ENCODE data around the gene LONRF2. TPM values are rescaled to one million over a fixed set of nuclear protein-coding genes. Genes with fewer than 3 reads are reported as not detected.

The LONRF2 gene
- polyA plus RNA-seq, 6 donors from 2014 or later: not detected

DNA sequence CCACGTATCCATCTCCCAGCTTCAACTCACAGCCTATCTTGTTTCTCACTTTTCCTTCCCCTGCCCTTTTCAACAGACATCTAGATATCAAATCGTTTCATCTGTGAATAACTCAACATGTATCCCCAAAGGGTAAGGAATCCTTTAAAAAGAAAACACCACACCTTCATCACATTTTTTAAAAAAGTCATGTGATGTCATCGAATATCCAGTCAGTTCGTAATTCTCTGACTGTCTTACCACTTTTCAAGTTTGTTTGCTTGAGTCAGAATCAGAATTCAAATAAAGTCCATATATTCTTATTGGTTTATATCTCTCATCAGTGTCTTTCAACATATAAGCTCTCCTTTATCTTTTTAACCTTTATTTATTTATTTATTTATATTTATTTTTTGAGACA lies 5.4 kb upstream of the LONRF2 start:
- H3K9me3 Mint-ChIP-seq: no peaks in the 10 kb centered on the region
- no peak for DNase-seq
- ATAC-seq (ENCODE audit: low read depth in 2 of 2): no peak
- peaks cover 0 to 1% (median 0%) of the 10 kb centered on the region in 3 donors for H3K4me1 Mint-ChIP-seq
- peaks cover 0 to 8% of the 10 kb centered on the region in 2 donors for H3K36me3 Mint-ChIP-seq
- H3K27me3 Mint-ChIP-seq: peaks cover 42 to 56% (median 55%) of the 10 kb centered on the region in 3 donors
- H3K27ac Mint-ChIP-seq: no peak overlapping the region
- H3K4me3 Mint-ChIP-seq: no peak overlapping the region

GRCh38 chr2:100321179-100321865 lies 979 bp downstream of the LONRF2 start:
- ATAC-seq (ENCODE audit: low read depth in 2 of 2) (peak; percentile 49 to 60), DNase-seq (peak; percentile 18)
- Mint-ChIP-seq H3K4me3 (peak overlapping the region; percentile 23 to 84 (median 73)), H3K4me1 (peaks cover 0 to 6% (median 4%) of the 10 kb centered on the region in 3 donors), H3K27me3 (peaks cover 57 to 70% (median 67%) of the 10 kb centered on the region in 3 donors), H3K36me3 (peaks cover 15 to 17% of the 10 kb centered on the region in 2 donors), H3K27ac (no peak overlapping the region), H3K9me3 (peaks cover 3 to 21% (median 17%) of the 10 kb centered on the region in 7 donors)

GRCh38 chr2:100320547-100321178 lies 1.6 kb downstream of the LONRF2 start:
- H3K4me1 Mint-ChIP-seq: peaks cover 0 to 6% (median 4%) of the 10 kb centered on the region in 3 donors
- H3K4me3 Mint-ChIP-seq: peak overlapping the region; percentile 58 to 84 (median 78)
- H3K27me3 Mint-ChIP-seq: peaks cover 60 to 71% (median 69%) of the 10 kb centered on the region in 3 donors
- no peak for ATAC-seq (ENCODE audit: low read depth in 2 of 2)
- DNase-seq: no peak
- peaks cover 15 to 17% of the 10 kb centered on the region in 2 donors for H3K36me3 Mint-ChIP-seq
- peaks cover 3 to 21% (median 17%) of the 10 kb centered on the region in 7 donors for H3K9me3 Mint-ChIP-seq
- peak overlapping the region in 1 of 6 donors; percentile 14 for H3K27ac Mint-ChIP-seq

- ATAC-seq (ENCODE audit: low read depth in 2 of 2): no peak
- Mint-ChIP-seq H3K9me3 (peaks cover 3 to 21% (median 17%) of the 10 kb centered on the region in 7 donors), H3K4me1 (peaks cover 0 to 6% (median 2%) of the 10 kb centered on the region in 3 donors), H3K4me3 (no peak overlapping the region), H3K36me3 (peaks cover 15 to 17% of the 10 kb centered on the region in 2 donors), H3K27me3 (peaks cover 45 to 61% (median 57%) of the 10 kb centered on the region in 3 donors), H3K27ac (no peak overlapping the region)
- no peak for DNase-seq
These were observed 4.7 kb downstream of the LONRF2 start for GRCh38 chr2:100317634-100318033.

DNA sequence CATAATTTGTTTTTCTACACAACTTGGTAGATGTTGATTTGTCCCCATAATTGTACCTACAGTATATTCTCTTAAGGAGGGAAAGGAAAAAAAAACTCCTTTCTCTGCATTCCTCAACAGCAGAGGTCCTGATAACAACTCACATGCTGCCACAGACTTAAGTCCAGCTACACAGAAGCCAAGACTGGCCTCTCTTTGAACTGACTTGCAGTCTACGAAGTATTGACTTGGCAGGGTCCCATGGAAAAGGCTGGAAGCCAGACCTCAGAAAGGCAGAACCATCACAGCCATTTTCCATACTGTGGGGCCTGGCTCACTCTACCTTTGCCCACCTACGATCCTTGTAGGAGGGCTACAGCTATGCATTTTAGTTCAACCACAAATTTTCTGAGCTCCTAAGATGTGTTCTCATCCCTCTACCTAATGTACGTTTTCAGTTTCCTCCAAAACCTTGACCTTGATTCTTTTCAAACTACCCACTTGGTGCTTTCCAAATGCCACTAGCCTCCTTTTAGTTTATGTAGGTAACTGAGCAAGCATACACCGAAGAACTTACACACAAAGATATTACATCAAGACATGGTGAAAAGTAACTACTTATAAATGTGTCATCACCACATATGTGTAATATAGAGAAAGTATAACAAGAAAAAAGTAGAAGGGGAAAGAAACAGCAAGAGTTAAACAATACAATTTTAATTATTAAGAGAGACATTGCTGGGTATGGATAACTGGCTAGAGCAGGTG lies 12.2 kb downstream of the LONRF2 start:
- no peaks in the 10 kb centered on the region for H3K4me1 Mint-ChIP-seq
- peaks cover 0 to 6% of the 10 kb centered on the region in 2 donors for H3K36me3 Mint-ChIP-seq
- no peak overlapping the region for H3K4me3 Mint-ChIP-seq
- H3K27ac Mint-ChIP-seq: peak overlapping the region in 1 of 6 donors; percentile 16
- DNase-seq (no peak), ATAC-seq (ENCODE audit: low read depth in 2 of 2) (no peak)
- H3K27me3 Mint-ChIP-seq: peaks cover 32 to 40% (median 37%) of the 10 kb centered on the region in 3 donors
- H3K9me3 Mint-ChIP-seq: peaks cover 0 to 4% (median 0%) of the 10 kb centered on the region in 7 donors

- Mint-ChIP-seq H3K27me3 (peaks cover 32 to 40% (median 37%) of the 10 kb centered on the region in 3 donors), H3K36me3 (peaks cover 0 to 9% of the 10 kb centered on the region in 2 donors), H3K4me1 (no peaks in the 10 kb centered on the region), H3K4me3 (no peak overlapping the region), H3K9me3 (peaks cover 0 to 10% (median 3%) of the 10 kb centered on the region in 7 donors), H3K27ac (no peak overlapping the region)
- no peak for ATAC-seq (ENCODE audit: low read depth in 2 of 2)
- DNase-seq: no peak
These were observed 13.0 kb downstream of the LONRF2 start for GRCh38 chr2:100309311-100309710.

DNA sequence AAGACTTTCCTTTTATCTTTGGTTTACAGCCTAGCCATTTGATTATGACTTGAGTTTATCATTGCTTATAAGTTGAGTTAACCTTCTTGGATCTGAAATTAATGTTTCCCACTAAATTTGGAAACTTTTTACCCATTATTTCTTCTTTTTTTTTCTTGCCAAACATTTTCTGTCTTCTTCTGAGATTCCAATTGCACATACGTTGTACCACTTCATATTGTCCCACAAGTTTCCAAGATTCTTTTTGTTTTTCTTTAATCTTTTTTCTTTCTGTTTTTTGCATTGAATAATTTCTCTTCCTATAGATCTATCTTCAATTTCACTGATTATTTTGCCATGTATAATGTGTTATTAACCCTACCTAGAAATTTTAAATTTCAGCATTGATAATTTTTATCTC lies 18.6 kb downstream of the LONRF2 start:
- peaks cover 4 to 18% (median 12%) of the 10 kb centered on the region in 7 donors for H3K9me3 Mint-ChIP-seq
- no peak overlapping the region for H3K4me3 Mint-ChIP-seq
- H3K27ac Mint-ChIP-seq: no peak overlapping the region
- no peaks in the 10 kb centered on the region for H3K4me1 Mint-ChIP-seq
- DNase-seq (no peak), ATAC-seq (ENCODE audit: low read depth in 2 of 2) (no peak)
- H3K27me3 Mint-ChIP-seq: peaks cover 23 to 43% (median 30%) of the 10 kb centered on the region in 3 donors
- H3K36me3 Mint-ChIP-seq: peaks cover 0 to 15% of the 10 kb centered on the region in 2 donors

- Mint-ChIP-seq H3K9me3 (peaks cover 4 to 18% (median 12%) of the 10 kb centered on the region in 7 donors), H3K4me1 (no peaks in the 10 kb centered on the region), H3K27me3 (peaks cover 29 to 42% (median 30%) of the 10 kb centered on the region in 3 donors), H3K27ac (no peak overlapping the region), H3K4me3 (no peak overlapping the region), H3K36me3 (peaks cover 0 to 15% of the 10 kb centered on the region in 2 donors)
- DNase-seq: no peak
- ATAC-seq (ENCODE audit: low read depth in 2 of 2): no peak
These were observed 19.8 kb downstream of the LONRF2 start for GRCh38 chr2:100302585-100302892.

GRCh38 chr2:100301881-100302584 lies 20.3 kb downstream of the LONRF2 start:
- ATAC-seq (ENCODE audit: low read depth in 2 of 2) (no peak), DNase-seq (no peak)
- H3K9me3 Mint-ChIP-seq: peaks cover 4 to 18% (median 12%) of the 10 kb centered on the region in 7 donors
- no peaks in the 10 kb centered on the region for H3K4me1 Mint-ChIP-seq
- peak overlapping the region in 1 of 6 donors; percentile 7 for H3K27ac Mint-ChIP-seq
- no peak overlapping the region for H3K4me3 Mint-ChIP-seq
- H3K27me3 Mint-ChIP-seq: peaks cover 24 to 36% (median 30%) of the 10 kb centered on the region in 3 donors
- peaks cover 0 to 15% of the 10 kb centered on the region in 2 donors for H3K36me3 Mint-ChIP-seq

DNA sequence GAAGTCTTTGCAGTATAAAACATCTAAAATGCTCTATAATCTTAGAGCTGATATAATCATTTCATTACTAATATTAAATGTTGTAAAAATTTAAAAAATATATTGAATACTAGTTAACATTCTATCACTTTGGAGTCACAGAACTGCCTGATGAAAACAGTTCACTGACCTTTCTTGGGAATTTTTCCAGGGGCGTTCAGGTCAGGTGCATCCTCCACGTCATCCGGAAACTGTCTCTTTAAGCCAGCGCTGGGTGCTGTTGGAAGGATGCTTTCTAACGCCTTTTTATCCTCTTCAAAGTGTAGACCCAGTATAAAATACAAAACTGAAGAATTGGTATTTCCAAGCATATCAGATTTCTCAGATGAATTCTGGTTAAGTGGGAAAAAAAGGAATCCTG lies 22.8 kb downstream of the LONRF2 start:
- ATAC-seq (ENCODE audit: low read depth in 2 of 2): no peak
- Mint-ChIP-seq H3K27ac (no peak overlapping the region), H3K36me3 (peaks cover 0 to 7% of the 10 kb centered on the region in 2 donors), H3K9me3 (peaks cover 0 to 13% (median 10%) of the 10 kb centered on the region in 7 donors), H3K27me3 (peaks cover 30 to 36% (median 32%) of the 10 kb centered on the region in 3 donors), H3K4me1 (no peaks in the 10 kb centered on the region), H3K4me3 (no peak overlapping the region)
- no peak for DNase-seq

DNA sequence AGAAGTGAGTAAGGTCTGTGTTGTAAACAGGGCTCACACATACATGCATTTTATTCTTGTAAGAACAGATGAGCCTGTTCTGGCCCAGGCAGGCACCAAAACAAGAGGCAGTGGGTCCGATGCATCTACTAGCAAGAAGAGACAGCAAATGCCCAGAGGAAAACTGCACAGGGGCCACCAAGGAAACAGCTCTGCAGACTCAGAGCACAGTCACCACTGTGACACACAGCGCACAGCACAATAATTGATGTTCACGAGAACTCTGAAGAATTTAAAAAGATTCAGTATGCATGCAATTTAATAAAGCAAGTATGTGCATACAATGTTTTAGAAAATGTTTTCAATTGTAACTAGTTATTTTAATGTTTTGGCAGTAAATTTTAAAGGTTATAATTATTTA lies 24.8 kb downstream of the LONRF2 start:
- peaks cover 16 to 26% (median 26%) of the 10 kb centered on the region in 3 donors for H3K27me3 Mint-ChIP-seq
- no peaks in the 10 kb centered on the region for H3K4me1 Mint-ChIP-seq
- DNase-seq (no peak), ATAC-seq (ENCODE audit: low read depth in 2 of 2) (no peak)
- H3K4me3 Mint-ChIP-seq: no peak overlapping the region
- no peak overlapping the region for H3K27ac Mint-ChIP-seq
- H3K36me3 Mint-ChIP-seq: no peaks in the 10 kb centered on the region
- H3K9me3 Mint-ChIP-seq: no peaks in the 10 kb centered on the region

DNA sequence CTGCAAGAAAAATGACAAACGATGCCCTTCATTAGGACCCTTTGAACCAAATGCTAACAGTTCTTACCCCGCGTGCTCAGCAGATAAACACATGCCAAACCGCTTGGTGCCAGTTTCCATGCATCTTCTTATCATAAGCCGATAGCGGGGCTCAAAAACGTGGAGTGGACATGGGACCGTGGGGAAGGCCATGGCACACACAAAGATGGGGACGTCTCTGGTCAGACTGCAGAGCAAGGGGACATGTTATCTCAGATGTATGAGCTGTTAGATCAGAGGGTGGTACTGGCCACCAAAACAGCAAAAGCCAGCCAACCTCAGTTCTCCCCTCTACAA lies 28.2 kb downstream of the LONRF2 start:
- Mint-ChIP-seq H3K9me3 (no peaks in the 10 kb centered on the region), H3K4me3 (no peak overlapping the region), H3K27me3 (peaks cover 10 to 19% (median 12%) of the 10 kb centered on the region in 3 donors), H3K4me1 (no peaks in the 10 kb centered on the region), H3K36me3 (no peaks in the 10 kb centered on the region), H3K27ac (no peak overlapping the region)
- DNase-seq (no peak), ATAC-seq (ENCODE audit: low read depth in 2 of 2) (no peak)

All from naive B cell (primary cell).